Sigmoid colon (tissue), 4 donors: ENCODE results near the gene GPR108.

Source experiments
- POLR2A ChIP-seq, 2 donors: fragments of 450-650 bp; IDR thresholded peaks; one replicate each; pipeline ENCODE4 v1.6.1; 2016; ENCODE audit warnings: antibody characterized with exemption in 2 of 2, mild to moderate bottlenecking in 2 of 2, moderate library complexity in 2 of 2
- POLR2AphosphoS5 ChIP-seq, 4 donors: sonication (generic); formaldehyde crosslinking; IDR thresholded peaks; one replicate each; pipeline ENCODE4 v1.6.1; 2017; ENCODE audit warnings: antibody characterized with exemption in 4 of 4

GRCh38 chr19:6772028-6772865 is 34.9 kb upstream of the GPR108 start, which contains the start of gene VAV1:
- TF ChIP-seq POLR2A (IDR thresholded peaks at IDR 0.05): no peak
- peak in 2 of 4 donors; percentile 15 to 38 for TF ChIP-seq POLR2AphosphoS5 (IDR thresholded peaks at IDR 0.05)
